ENCODE measurements around the gene DYNLT1. TPM values are rescaled to one million over a fixed set of nuclear protein-coding genes. Genes with fewer than 3 reads are reported as not detected.
"Not testable (repeated sequence)": the region's sequence is repeated elsewhere in the genome, so short reads cannot be mapped to it uniquely, and the experiment has no call there.

DYNLT1 gene
- total RNA-seq (2014; rRNA removed; shearing (Covaris generic)), result 40.1 and 58.7 TPM in 2 replicates

- peak; percentile 72 for DNase-seq (ENCODE audit: low spot score)
Measured at GRCh38 chr6:158644231-158645063, at the start of gene DYNLT1. Gene DYNLT1, minus strand, starts transcription at chr6:158644743. Its CDS starts 35 bp downstream, at chr6:158644708.

- DNase-seq (ENCODE audit: low spot score), result no peak
Measured at GRCh38 chr6:158688860-158689259, 44.3 kb upstream of the DYNLT1 start.

GRCh38 chr6:158687506-158687905, 43.0 kb upstream of the DYNLT1 start:
- no peak for DNase-seq (ENCODE audit: low spot score)

- DNase-seq (ENCODE audit: low spot score), result no peak
Measured at GRCh38 chr6:158686791-158687381, 42.3 kb upstream of the DYNLT1 start.

- DNase-seq (ENCODE audit: low spot score), result no peak
Measured at GRCh38 chr6:158686311-158686710, 41.8 kb upstream of the DYNLT1 start.

GRCh38 chr6:158684745-158685324, 40.3 kb upstream of the DYNLT1 start:
- DNase-seq (ENCODE audit: low spot score), result no peak

GRCh38 chr6:158684311-158684710, 39.8 kb upstream of the DYNLT1 start:
- DNase-seq (ENCODE audit: low spot score), result no peak

GRCh38 chr6:158680481-158680880, 35.9 kb upstream of the DYNLT1 start:
- DNase-seq (ENCODE audit: low spot score), result no peak

GRCh38 chr6:158680015-158680414, 35.5 kb upstream of the DYNLT1 start:
- no peak for DNase-seq (ENCODE audit: low spot score)

- DNase-seq (ENCODE audit: low spot score), result no peak
Measured at GRCh38 chr6:158677906-158678578, 33.5 kb upstream of the DYNLT1 start.

GRCh38 chr6:158677094-158677493, 32.6 kb upstream of the DYNLT1 start:
- not testable (repeated sequence) for DNase-seq (ENCODE audit: low spot score)

- DNase-seq (ENCODE audit: low spot score), result no peak
Measured at GRCh38 chr6:158674342-158675131, 30.0 kb upstream of the DYNLT1 start.

GRCh38 chr6:158672726-158673125, 28.2 kb upstream of the DYNLT1 start:
- DNase-seq (ENCODE audit: low spot score), result no peak

GRCh38 chr6:158672119-158672518, 27.6 kb upstream of the DYNLT1 start:
- not testable (repeated sequence) for DNase-seq (ENCODE audit: low spot score)

- no peak for DNase-seq (ENCODE audit: low spot score)
Measured at GRCh38 chr6:158669145-158670035, 24.8 kb upstream of the DYNLT1 start.

GRCh38 chr6:158668707-158669103, 24.2 kb upstream of the DYNLT1 start:
- DNase-seq (ENCODE audit: low spot score), result no peak

- no peak for DNase-seq (ENCODE audit: low spot score)
Measured at GRCh38 chr6:158667360-158667981, 22.9 kb upstream of the DYNLT1 start.

GRCh38 chr6:158666628-158667359, 22.3 kb upstream of the DYNLT1 start:
- peak; percentile 18 for DNase-seq (ENCODE audit: low spot score)

GRCh38 chr6:158665332-158665731, 20.8 kb upstream of the DYNLT1 start:
- DNase-seq (ENCODE audit: low spot score), result no peak

Measured in H4 (cell line).